HG02678 (cell line): ENCODE measurements around the gene WDR59.
"Not testable (repeated sequence)": the region's sequence is repeated elsewhere in the genome, so short reads cannot be mapped to it uniquely, and the experiment has no call there.

Experiments
- ATAC-seq: cut with Tn5 transposase; IDR thresholded peaks from one replicate; pipeline ENCODE4 v1.9.1; 2021; ENCODE audit warnings: mild to moderate bottlenecking, moderate library complexity; ENCODE audit not compliant: unreplicated experiment

The WDR59 gene

DNA sequence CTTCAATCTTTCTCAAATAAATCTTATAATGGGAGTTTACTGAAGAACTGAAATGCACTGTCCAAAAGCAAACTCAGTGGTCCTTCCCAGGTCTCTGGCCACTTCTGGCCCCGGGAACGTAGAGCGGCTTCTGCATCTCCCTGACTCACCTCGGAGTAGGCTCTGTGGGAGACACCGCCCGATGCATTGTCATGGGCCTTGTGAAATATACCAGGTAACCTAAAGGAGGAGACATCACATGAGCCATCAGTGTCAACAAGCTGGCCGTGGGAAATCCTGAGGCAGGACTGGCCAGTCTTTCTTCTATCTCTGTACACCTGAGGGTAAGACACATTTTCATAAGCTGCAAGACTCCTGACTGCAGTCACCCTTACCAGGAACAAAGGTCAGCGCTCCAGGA is 76.2 kb downstream of the WDR59 start:
- not testable (repeated sequence) for ATAC-seq

DNA sequence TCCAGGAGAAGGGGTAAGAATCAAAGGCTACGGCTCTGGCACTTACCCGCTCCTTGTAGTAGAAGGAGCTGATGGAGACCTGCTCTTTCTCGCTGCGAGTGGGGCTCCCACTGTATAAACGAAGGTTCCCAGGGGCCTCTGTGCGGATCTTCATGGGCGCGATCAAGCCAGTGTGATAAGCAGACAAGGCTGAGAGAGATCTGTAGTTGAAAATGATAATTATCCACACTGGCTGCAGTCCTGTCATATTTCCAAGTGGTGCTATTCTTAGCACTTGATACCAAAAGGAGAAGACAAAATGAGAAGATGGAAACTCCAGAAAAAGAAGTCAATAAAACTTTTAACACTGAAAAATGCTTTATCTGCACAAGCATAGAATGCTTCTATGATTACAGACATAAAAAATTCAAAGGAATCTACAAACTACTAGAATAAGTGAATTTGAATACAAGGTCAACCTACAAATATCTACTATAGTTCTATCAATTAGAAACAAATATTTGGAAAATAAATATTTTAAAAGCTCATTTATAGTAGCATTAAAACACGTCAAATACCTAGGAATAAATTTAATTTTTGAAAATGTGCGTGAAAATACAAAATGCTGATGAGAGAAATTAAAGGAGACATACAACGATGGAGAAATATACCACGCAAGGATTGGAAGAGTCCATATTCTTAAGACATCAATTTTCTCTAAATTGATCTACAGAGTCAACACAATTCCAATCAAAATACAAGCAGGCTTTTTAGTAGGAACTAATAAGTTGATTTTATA is 80.8 kb downstream of the WDR59 start:
- ATAC-seq, result no peak

DNA sequence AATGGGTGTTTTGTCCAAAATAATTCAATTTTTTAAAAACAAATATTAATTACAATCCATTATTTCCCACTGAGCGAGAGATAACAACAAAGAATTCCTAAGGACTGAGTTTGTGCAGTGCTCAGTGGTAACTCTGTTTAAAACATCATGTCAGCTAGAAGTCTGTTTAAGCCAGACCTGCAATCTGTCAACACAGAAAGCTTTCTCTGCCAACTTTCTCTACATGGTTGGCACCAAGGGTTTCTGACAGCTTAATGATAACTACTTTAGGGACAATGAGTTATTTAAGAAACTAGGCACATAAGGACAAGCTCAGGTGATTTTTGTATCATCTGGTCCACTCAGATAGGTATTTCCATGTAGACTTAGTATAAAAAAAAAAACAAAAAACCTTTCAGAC is 81.8 kb downstream of the WDR59 start:
- no peak for ATAC-seq

DNA sequence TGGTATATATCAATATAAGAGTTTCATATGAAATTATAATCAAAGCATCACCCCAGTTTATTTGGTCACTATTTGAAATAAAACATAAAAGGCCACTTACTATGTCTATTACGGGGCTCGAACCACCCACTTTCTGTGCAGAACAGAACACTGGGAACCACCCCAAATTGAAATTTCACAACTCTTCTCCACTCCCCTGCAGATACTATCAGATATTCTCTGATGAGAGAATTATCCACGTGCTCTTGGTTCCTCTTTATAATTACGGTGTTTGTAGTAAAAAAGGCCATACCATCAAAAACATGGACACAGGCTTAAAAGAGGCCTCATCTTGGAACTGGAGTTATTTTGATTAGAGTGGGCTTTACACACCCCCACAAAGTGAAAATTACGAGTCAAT is 82.8 kb downstream of the WDR59 start:
- ATAC-seq, result no peak

DNA sequence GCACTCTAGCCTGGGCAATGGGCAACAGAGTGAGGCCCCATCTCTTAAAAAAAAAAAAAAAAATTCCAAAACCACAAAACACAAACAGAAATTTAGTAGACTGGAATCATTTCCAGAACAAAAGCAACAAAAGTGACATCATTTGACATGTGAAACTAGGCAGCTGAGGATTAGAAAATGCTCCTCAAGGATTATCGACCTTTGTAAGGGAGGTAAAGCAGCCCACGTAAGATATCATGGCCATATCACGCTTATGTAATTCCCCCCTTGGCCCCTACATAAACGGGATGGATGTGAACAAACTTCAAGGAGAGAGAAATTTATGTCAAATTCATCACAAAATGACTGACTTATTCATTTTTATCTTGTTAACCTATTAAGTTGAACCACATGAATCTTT is 83.3 kb downstream of the WDR59 start:
- no peak for ATAC-seq

DNA sequence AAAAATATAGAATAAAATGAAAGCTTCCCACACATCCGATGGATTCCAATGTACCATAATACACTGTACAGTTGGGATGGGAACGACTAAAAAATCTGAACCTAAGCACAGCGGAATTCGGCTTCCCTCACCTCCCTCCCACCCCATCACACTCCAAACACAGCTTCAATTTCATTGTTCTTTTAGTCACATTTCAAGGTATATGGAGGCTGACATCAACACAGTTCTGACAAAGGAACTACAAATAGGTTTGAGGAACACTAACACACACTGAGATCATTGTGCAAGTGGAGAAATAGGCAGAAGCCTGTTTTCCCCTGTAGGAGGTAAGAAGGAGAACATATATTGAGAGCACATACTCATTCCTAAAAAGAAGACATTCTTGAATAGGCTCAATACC is 85.1 kb downstream of the WDR59 start:
- ATAC-seq, result no peak

DNA sequence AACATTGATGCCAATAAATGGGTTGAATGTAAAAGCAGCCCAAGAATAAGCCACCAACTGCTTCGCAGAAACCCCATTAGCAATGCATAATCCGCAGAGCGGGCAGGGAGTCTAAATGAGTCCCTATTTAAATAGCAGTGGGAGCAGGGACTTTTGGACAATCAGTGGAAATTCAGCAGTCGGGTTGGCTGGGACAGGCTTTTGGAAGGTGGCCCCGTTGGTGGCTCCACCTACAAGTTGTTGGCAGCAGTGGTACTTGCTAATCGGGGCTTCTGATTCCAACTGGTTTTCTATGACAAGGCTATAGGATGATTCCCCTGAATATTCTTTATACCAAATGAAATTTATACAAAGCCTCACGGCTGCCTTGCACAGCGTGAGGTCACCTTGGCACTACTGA is 86.3 kb downstream of the WDR59 start:
- ATAC-seq, result no peak

DNA sequence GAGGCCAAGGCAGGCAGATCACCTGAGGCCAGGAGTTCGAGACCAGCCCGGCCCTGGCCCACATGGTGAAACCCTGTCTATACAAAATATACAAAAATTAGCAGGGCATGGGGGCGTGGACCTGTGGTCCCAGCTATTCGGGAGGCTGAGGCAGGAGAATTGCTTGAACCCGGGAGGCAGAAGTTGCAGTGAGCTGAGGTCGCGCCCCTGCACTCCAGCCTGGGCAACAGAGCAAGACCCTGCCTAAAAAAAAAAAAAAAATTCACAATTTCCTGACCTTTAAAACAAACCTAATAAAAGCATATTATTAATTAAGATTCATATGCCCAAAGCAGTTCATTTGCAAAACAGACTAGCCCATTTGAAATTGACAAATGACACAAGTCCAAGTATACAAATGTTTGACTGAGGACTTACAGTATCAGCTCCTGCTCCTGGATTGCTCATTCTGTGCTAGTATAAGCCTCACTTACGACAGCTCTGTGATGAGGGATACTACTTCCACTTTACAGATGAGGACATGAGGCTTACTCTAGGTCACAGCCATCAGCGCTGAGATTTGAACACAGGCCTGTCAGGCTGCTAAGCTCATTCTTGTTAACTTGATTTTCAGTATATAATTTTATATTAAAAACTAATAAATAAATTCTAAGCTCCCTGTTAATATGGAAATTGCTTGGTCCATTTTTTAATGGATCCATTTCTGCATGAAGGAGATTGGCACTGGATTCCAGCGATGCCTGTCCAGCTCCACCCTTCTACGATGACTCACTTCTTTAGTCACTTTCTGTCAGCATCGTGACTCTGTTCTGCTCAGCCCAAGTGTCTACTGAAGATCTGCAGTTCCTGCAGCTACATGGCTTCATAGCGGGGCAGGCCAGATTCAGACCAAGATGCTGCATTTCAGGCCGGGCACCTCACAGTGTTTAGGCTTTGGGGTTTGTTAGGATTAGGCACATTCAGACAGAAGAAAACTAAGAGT is 88.2 kb downstream of the WDR59 start:
- no peak for ATAC-seq

DNA sequence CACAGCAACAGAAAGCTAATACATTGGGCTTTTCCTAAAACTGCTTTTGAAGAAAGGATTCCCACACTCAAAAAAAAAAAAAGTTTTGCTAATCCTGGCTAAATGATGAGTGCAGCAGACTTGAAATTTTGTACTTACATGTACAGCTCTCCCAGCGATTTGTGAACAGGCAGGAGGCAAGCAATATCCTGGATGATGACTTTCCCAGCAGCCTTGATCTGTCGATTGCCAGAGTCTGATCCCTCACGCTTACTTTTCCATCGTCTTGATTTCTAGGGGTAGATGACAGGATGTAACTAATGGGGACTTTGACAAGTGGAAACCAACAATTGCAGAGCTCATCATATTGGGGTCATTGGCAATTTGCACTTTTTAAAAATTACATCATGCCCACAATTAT is 91.4 kb downstream of the WDR59 start:
- ATAC-seq, result no peak

DNA sequence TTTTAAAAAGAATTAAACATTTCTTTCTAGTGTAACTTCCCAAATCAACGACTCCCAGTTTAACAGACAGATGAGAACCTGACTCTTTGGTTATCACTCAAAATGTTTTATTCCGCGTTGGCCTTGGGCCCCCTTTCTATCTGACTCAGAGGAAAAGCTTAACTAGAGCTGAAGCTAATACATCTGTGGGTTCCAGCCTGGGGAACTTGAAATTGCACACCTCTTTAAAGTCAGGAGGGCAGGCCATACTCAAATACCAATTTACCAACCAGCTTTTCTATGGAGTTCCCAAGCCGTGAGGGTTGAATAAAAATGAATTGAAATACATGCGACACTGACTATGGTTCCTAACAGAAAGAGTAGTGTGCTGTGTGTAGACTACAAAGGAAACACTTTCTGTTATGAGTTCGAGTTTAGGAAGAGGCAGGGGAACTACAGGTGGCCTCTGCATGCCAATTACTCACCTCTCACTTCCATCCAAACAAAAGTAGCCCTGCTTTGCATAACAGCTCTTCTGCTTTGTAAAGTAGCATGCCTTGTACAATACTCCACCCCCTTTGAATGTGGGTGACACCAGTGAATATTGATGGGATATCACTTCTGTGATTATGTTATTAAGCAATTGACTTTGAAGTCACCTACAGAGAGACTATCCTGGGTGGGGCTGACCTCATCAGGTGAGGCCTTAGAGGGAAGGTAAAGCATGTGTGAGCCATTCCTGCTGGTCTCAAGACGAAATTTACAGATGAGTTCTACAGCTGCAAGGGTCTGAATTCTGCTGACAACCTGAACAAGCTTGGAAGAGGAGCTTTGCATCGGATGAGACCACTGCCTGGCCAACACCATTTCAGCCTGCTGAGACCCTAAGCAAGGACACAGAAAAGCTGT is 92.1 kb downstream of the WDR59 start:
- peak; percentile 78 for ATAC-seq

DNA sequence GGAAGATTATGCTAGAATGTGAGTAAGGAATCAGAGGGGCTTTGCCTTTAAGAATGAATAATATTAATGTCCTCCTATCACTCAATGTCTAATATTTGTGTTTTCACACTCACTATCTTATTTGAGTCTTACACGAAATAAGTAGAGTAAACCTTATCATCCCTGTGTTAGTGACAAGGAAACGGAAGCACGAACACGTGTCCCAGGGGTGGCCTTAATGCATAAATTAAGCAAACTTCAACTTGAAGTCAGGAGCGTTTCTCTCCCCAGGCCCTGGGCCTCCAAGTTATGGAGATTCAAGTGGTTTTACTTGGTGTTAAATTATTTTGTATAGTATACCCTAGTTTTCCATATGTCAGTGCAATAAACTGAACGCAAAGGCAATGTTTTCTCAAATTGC is 96.0 kb downstream of the WDR59 start:
- ATAC-seq, result no peak

DNA sequence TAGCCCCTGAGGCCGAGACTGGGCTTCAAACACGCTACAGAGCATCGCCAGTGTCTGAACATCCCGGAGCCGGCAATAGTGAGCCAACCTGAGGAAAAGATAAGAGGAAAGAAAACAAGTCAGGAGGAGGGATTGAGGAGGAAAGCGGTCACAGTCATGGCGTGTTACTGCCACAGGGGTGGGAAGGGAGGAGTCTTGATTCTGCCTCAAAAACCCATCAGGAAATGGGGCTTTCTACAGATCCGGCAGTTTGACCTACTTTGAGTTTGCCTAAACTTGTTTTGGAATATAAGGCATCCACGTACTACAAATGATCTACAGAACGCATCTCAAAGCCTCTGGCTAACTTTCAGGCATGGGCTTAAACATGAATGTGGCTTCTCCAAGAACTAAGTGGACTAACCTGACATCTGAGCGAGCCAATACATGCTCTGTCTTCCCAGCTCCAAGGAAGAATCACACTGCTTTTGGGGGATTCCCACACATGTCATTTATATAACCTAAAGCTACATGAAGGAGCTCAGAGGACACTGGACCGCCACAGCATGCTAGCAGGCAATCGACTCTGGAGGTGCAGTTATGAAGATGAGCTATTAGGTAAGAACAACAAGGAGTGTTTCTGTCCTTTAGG is 96.6 kb downstream of the WDR59 start:
- no peak for ATAC-seq

DNA sequence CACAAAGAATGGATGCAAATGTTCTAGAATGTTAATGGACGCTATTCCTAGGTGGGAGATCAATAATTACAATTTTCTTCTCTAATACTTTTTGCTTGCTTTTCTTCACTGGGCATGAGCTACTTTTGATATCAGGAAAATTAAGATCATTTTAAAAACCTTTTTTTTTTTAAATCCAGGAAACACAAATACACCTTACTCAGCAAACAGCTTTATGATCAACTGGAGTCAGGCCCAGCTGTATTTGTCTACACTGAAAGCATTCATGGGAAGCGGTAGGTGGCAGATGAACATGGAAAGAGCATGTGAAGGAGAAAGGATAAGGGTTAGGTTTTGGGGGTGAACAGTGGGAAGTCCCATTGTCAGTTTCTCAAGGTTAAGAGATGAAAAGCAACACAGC is 97.8 kb downstream of the WDR59 start:
- ATAC-seq, result no peak

DNA sequence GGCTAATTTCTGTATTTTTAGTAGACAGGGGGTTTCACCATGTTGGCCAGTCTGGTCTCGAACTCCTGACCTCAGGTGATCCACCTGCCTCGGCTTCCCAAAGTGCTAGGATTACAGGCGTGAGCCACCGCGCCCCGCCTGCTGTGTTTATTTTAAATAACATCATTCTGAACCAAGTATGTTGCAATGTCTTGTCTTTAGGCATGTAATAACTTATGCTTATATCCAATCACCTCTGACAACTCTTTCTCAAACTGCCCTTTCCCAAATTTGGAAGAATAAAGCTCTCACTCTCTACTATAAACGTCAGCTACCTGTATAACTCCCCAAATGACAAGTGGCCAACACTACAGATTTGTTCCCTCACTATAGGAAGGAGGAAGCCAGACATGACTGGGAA is 107.2 kb downstream of the WDR59 start:
- no peak for ATAC-seq

DNA sequence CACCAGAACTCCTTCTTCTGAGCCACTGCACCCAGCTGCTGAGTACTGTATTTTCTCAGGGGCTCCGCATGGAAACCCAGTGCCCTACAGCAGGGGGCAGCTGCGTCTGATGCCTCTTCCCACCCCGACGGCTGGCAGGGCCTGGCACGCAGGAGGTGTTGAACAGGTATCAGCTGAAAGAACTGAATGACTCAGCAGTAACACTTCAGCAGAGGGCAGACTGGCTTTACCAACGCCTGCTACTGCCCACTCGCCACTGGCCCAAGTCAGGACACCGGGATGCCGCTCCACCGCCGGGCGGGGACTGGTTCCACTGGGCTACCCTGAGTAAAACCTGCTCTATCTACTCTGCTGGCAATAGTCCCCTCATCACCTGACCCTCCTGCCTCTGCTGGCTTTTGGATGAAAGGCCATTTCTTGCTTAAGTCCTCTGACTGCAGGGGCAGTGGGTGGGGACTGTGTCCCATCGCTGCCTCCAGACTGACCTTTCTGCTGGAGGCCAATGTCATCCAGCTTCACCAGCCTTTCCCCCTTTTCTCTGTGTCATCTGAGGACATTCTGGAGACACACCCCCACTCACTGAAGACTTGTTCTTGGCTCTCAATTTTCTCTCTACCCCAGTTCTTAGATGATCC is 109.9 kb downstream of the WDR59 start:
- no peak for ATAC-seq

DNA sequence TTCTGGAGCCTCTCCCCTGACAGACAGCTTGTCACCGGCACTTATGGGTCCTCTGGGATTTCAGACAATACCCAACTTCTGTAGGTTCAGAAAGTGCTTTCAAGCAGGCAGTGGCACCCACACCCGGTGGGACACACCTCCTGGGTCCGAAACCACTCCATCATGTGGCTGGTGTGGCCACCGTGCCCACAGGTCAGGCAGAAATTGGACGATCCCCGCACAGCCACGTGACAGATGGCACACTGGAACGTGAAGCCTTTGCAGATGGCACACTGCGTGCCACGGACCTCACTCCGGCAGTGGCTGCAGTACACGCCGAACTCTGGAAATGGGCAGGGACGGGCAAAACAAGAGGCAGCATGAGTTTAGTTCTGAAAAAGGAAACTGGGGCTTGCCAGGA is 110.8 kb downstream of the WDR59 start:
- no peak for ATAC-seq

DNA sequence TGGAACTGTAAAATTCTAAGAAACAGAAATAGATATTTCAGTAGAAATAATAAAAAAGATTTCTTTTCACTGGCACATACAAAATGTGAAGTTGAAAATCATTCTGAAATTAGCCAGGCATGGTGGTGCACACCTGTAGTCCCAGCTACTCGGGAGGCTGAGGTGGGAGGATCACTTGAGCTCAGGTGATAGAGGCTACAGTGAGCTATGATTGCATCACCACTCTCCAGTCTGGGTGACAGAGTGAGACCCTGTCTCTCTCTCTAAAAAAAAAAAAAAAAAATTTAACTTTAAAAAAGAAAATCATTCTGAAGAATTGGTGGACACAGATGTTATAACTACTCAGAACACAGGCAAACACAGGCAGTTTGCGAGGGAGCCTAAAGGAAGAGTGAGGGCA is 112.6 kb downstream of the WDR59 start:
- ATAC-seq, result no peak

DNA sequence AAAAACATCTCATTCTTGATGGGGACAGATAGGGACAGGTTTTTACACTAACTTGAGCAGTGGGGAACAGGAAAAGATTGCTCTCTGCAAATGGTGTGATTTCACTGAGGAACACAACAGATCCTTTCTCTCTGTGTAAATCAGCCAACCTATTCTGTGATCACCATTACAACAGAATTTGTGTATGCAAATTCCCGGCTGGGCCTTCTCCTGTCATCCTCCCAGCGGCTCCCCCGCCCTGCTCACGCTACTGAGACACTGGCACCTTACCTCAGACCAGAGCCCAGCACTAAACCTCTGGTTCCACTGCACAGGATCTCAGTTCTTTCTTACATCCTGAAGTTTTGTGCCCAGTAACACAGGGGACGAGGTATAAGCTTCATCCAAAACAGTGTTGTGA is 113.3 kb downstream of the WDR59 start:
- no peak for ATAC-seq

DNA sequence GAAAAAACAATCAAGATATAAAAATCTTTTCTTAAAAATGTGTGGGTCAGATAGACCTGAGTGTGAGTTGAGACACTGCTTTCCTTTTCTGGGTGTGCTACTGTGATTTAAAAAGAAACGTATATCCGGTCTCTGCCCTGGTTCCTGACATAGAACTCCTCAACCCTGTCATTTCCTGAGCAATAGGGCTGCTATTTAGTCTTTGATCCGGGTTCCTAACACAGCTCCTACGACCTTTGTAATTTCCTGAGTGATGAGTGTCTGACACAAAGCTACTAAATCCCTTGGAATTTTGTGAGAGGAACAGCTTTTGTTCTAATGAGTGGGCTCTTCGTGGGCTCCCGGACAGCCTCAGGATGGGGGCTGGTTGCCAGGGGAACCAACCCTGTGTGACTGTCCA is 116.4 kb downstream of the WDR59 start:
- ATAC-seq, result no peak

DNA sequence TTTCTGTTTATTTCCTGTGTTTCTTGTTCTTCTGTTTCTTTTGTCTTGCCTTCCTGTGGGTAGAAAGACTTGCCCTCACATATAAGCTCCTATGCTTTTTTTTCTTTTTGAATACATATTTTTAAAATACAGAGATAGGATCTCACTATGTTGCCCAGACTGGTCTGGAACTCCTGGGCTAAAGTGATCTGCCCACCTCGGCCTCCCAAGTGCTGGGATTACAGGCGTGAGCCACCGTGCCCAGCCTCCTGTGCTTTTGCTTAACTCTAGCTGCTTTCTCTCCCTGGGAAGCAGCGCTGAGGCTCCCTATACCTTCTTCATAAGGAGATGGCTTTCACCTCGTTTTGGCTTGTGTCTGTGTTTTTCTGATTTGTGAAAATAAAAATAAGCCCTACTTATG is 116.9 kb downstream of the WDR59 start:
- ATAC-seq, result no peak
